HTR-8/SVneo (cell line): Measurements from ENCODE around the gene PC.

ENCODE experiments used
- DNase-seq: peaks from one replicate; pipeline ENCODE4 v3.0.0; 2011; ENCODE audit warnings: low spot score, mixed read lengths; ENCODE audit not compliant: insufficient read length
- FAIRE-seq: peaks from 2 replicates; lab custom pipeline; 2011; peaks lifted over from hg19 to GRCh38; lab: Jason Lieb, UNC

Gene PC

GRCh38 chr11:66869567-66869870, 88.7 kb downstream of the PC start:
- no peak for FAIRE-seq
- no peak for DNase-seq

- DNase-seq (no peak), FAIRE-seq (peak; percentile 26)
These were observed 89.2 kb downstream of the PC start for GRCh38 chr11:66868726-66869566.

DNA sequence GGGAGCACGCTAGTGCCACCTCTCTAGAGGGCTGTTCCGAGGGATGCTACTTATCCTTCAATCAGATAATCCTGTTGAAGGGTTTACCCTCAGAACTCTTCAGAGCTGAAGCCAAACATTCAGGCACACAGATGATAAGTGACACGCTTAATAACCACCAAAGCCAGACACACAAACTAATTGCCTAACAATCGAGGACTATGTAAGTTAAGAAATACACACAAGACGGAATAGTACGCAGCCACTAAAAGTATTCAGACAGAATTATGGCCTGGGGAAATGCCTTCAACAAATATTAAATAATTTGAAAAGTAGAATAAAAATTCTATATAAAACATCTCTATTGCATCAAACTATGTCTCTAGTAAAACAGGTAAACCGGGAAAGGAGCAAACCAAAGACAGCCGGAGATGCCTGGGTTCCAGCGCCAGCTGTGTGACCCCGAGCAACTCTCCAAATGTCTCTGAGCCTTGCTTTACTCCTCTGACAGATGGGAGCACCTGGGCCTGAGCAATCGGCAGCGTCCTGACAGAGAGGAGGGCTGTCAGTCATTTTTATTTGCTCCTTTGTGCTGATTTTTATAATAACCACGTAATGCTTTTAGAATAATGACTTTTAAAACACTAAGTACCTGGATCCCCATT, 90.0 kb downstream of the PC start:
- FAIRE-seq (no peak), DNase-seq (no peak)

DNA sequence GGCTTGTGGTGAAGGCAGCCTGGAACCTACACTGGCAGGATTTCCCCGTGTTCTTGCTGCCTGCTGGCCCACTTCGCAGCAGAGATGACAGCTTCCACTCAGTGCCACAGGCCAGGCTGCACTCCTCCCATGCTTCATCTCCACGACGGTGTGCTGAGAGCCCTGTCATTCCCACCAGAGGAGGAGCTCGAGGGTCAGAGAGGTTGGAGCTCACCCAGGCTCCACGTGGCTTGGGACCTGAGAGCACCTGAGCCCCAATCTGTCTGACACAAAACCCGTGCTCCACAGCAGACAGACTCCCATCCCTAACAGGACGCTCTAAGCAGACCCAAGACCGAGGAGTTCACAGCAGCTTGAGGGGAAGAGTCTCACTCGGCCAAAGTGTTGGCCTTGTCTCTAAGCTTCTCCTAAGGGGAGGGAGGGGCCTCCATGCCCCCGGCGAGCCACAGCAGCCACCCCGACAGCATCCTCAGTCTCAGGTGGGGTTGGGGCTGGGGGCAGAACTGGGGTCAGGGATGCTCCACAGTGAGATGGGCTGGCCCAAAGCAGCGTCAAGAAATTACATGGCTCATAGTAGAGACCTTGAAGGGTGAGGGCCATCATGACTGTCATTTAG, 90.7 kb downstream of the PC start:
- no peak for FAIRE-seq
- no peak for DNase-seq

- FAIRE-seq (no peak), DNase-seq (no peak)
These were observed 91.6 kb downstream of the PC start for GRCh38 chr11:66866511-66866986.

DNA sequence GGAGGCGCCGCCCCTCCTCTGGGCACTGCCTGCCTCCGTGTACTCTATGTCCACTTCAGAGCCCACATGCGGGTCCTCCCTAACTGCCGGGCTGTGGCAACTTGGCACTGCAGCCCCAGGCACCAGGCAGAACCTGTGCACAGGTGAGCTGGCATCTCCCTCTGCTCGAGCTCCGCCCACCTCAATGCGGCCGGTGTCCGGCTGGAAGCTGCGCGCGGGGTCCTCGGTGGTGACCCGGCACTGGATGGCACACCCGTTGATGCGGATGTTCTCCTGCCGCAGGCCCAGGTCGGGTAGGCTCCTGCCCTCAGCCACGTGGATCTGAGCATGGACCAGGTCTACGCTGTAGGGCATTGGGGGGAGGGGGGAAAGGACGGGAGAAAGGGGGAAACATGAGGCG, 92.2 kb downstream of the PC start:
- no peak for DNase-seq
- no peak for FAIRE-seq

GRCh38 chr11:66864924-66865697, 93.1 kb downstream of the PC start:
- DNase-seq (no peak), FAIRE-seq (no peak)

DNA sequence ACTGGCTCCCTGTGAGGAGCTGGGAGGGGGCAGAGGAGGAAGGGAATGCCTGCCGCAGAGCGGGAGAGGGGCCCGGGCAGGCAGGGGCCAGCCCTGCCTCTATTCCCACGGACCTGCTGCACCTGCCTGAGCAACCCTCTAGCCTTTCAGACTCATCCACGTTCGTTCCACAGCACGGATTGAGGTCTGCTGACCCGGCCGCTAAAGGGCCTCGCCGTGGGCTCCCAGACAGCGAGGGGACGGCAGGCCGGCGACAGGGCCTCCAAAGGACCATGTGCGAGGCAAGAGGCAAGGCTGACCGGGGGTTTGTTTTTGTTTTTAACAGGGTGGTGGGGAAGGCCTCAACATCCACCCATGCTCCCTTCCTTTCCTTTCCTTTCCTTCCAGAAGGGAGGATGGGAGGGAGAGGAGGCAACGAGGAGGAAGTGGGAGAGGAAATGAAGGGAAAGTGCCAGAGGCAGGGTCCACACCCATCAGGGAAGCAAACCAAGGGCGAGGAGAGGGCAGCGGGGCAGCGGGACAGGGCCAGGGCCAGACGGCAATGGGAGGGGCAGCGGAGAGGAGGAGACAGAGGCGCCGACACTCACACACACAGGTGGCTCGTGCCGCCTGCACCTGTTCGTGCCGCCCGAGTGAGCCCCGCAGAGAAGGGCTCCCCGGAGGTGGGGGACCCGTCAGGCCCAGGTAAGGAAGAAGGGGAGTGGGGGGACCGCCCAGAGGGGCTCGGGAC, 93.8 kb downstream of the PC start:
- FAIRE-seq (no peak), DNase-seq (no peak)

- FAIRE-seq, result no peak
- DNase-seq, result no peak
These were observed 94.6 kb downstream of the PC start for GRCh38 chr11:66863428-66864125.

DNA sequence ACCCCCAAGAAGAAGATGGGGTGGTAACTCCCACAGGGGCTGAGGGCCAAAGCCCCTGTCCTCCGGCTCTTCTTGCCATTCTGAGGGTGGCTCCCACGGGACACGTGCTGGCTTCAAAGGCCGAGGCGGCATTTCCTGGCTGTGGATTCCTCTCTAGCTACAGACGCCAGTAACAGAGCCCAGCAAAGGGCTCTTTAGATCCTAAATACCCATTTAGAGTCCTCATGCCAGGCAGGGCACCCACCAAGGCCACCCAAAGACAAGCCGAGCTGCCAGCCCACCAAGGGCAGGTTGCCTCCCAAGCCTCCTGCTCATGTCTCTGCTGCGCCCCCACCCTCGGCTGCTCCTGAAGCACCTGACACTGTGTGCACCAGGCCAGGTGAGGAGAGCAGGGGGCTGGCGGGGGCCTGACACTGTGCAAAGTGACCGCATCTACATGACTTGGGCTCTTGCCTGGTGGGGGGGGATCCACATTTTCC, 95.6 kb downstream of the PC start:
- no peak for FAIRE-seq
- no peak for DNase-seq

DNA sequence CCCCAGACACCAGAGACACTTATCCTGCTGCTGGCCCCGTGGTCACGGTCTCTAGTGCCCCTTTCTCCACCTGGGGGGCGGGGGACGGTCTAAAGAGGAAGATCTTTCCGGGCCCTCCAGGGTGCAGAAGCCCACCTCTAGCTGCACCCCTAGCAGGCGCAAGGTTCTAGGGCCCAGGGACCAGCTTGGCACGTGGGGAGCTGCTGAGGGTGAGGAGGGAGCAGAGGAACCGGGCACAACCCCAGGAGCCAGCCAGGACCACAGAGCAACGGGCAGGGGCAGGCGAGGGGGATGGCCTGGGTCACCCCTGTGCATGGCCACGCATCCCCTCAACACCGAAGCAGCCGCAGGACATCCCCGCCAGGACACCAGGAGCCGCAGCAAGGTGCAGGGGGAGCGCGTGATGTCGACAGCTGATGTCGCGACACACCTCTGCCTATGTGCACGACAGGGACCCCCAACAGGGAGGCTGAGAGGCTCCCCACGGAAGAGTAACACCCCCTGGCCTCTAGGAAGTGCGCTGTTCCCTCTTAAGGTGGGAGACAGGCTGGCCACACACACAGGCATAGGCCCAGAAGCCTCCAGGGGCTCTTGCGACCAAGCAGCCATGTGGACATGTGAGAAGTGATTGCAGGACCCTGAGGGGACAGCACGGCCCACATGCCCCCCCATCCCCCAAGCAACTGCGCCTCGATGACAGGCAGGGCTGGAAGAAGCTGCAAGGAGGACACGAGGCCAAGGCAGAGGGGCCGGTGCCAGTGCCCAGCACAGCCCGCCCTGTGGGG, 96.2 kb downstream of the PC start:
- DNase-seq (no peak), FAIRE-seq (no peak)

DNA sequence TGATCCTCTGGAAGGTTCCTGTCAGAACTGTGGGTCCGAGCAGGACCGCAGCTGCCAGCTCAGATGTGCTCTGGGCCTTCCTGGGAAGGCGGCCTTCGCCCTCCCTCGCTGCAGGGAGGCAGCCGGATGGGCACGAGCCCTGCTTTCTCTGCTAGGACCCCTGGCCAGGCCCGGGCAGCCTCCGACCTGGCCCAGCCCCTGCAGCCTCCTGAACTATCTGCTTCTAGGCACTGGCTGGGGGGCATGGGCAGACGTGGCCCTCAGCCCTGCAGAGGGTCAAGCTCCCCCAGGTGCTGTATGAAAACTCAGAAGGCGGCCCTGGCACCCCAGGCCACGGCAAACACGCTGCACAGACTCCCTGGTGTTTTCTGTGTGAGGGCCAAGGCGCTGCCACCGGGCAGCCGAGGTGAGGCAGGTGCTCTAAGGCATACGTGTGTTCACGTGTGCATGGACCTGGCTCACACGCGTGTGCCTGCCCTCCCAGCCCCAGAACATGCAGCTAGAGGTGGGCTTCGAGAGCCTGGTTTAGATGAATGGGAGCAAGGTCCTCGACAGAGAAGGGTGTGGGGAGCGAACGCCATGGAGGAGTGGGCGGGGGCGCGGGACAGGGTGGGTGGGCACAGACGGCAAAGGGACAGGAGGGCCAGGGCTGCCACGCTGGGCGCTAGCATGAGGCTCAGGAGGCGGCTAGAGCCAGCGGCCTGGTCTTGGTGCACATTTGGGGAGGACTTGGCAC, 97.0 kb downstream of the PC start:
- DNase-seq (no peak), FAIRE-seq (no peak)

GRCh38 chr11:66860449-66860831, 97.7 kb downstream of the PC start:
- FAIRE-seq (no peak), DNase-seq (no peak)

DNA sequence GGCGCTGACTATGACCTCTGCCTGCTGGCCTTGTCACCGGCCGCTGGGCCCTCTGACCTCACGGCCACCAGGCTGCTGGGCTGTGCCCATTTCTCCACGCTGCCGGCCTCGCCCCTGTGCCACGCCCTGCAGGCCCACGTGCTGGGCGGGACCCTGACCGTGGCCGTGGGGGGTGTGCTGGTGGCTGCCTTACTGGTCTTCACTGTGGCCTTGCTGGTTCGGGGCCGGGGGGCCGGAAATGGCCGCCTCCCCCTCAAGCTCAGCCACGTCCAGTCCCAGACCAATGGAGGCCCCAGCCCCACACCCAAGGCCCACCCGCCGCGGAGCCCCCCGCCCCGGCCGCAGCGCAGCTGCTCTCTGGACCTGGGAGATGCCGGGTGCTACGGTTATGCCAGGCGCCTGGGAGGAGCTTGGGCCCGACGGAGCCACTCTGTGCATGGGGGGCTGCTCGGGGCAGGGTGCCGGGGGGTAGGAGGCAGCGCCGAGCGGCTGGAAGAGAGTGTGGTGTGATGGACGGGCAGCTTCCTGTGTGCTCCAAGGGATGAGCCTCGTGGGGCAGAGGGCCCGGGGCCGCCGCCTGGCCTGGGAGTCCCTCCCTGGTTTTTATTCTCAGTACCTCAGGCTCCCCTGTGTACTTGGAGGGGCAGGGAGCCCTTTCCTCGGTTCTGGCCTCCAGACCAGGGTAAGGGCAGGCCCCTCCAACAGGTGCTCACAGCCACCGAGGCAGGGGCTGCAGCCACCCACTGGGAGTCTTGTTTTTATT, 98.3 kb downstream of the PC start:
- FAIRE-seq (no peak), DNase-seq (no peak)

GRCh38 chr11:66858939-66859685, 99.1 kb downstream of the PC start:
- no peak for FAIRE-seq
- no peak for DNase-seq

GRCh38 chr11:66858186-66858938, 99.8 kb downstream of the PC start:
- FAIRE-seq, result no peak

More at GRCh38 chr11:66858186-66858938, 99.8 kb downstream of the PC start:
- DNase-seq, result no peak
